Nephron (organoid): ENCODE data around the gene HNMT.

ENCODE experiments used
- H3K27ac Mint-ChIP-seq, 3 experiments: 2 replicates each; pipeline ENCODE4 v1.8.0; 2020; ENCODE audit warnings: mixed read lengths in 3 of 3, mild to moderate bottlenecking in 2 of 3, moderate library complexity in 1 of 3
- H3K27me3 Mint-ChIP-seq: 2 replicates; pipeline ENCODE4 v1.8.0; 2021; ENCODE audit warnings: low read depth, mild to moderate bottlenecking, moderate library complexity, mixed read lengths
- H3K36me3 Mint-ChIP-seq: 2 replicates; pipeline ENCODE4 v1.8.0; 2020; ENCODE audit warnings: low read depth, mixed read lengths
- H3K4me1 Mint-ChIP-seq: 2 replicates; pipeline ENCODE4 v1.8.0; 2020; ENCODE audit warnings: mixed read lengths
- H3K4me3 Mint-ChIP-seq, 3 experiments: 2 replicates each; pipeline ENCODE4 v1.8.0; 2020; ENCODE audit warnings: mild to moderate bottlenecking in 3 of 3, mixed read lengths in 3 of 3, moderate library complexity in 2 of 3
- H3K9me3 Mint-ChIP-seq: 2 replicates; pipeline ENCODE4 v1.8.0; 2020; ENCODE audit warnings: mixed read lengths
- CTCF ChIP-seq, 3 experiments: fragments of 200-600 bp; sonication (generic); IDR thresholded peaks; one replicate each; pipeline ENCODE4 v1.5.0; 2021; ENCODE audit warnings: antibody characterized with exemption in 3 of 3; ENCODE audit not compliant: unreplicated experiment in 3 of 3

The HNMT gene

GRCh38 chr2:137938204-137938603, 26.1 kb upstream of the HNMT start:
- no peaks in the 10 kb centered on the region for H3K9me3 Mint-ChIP-seq

GRCh38 chr2:137939026-137939425, 25.2 kb upstream of the HNMT start:
- peaks cover 30% of the 10 kb centered on the region for H3K4me1 Mint-ChIP-seq
- no peaks in the 10 kb centered on the region for H3K27me3 Mint-ChIP-seq
- TF ChIP-seq CTCF (IDR thresholded peaks at IDR 0.05; ENCODE audit: unreplicated experiment in 3 of 3) = no peak
- no peaks in the 10 kb centered on the region for H3K9me3 Mint-ChIP-seq
- peak overlapping the region in 1 of 3 experiments; percentile 15 for H3K27ac Mint-ChIP-seq
- no peaks in the 10 kb centered on the region for H3K36me3 Mint-ChIP-seq
- H3K4me3 Mint-ChIP-seq = no peak overlapping the region

More at GRCh38 chr2:137938204-137938603, 26.1 kb upstream of the HNMT start:
- Mint-ChIP-seq H3K27me3 (no peaks in the 10 kb centered on the region), H3K27ac (peak overlapping the region; percentile 3 to 66 (median 25)), H3K36me3 (no peaks in the 10 kb centered on the region), H3K4me3 (no peak overlapping the region), H3K4me1 (peaks cover 29% of the 10 kb centered on the region)
- TF ChIP-seq CTCF (IDR thresholded peaks at IDR 0.05; ENCODE audit: unreplicated experiment in 3 of 3) = no peak

- H3K4me1 Mint-ChIP-seq = peaks cover 30% of the 10 kb centered on the region
- H3K4me3 Mint-ChIP-seq = no peak overlapping the region
- H3K27ac Mint-ChIP-seq = peak overlapping the region; percentile 60 to 88 (median 77)
- H3K36me3 Mint-ChIP-seq = no peaks in the 10 kb centered on the region
- TF ChIP-seq CTCF (IDR thresholded peaks at IDR 0.05; ENCODE audit: unreplicated experiment in 3 of 3) = no peak
- H3K9me3 Mint-ChIP-seq = no peaks in the 10 kb centered on the region
- no peaks in the 10 kb centered on the region for H3K27me3 Mint-ChIP-seq
Measured at GRCh38 chr2:137940154-137940553, 24.1 kb upstream of the HNMT start.

- H3K4me1 Mint-ChIP-seq = peaks cover 30% of the 10 kb centered on the region
- H3K4me3 Mint-ChIP-seq = no peak overlapping the region
- H3K9me3 Mint-ChIP-seq = no peaks in the 10 kb centered on the region
- H3K27me3 Mint-ChIP-seq = no peaks in the 10 kb centered on the region
- TF ChIP-seq CTCF (IDR thresholded peaks at IDR 0.05; ENCODE audit: unreplicated experiment in 3 of 3) = no peak
- peak overlapping the region; percentile 60 to 88 (median 77) for H3K27ac Mint-ChIP-seq
- H3K36me3 Mint-ChIP-seq = no peaks in the 10 kb centered on the region
Measured at GRCh38 chr2:137942037-137942832, 22.0 kb upstream of the HNMT start.

- Mint-ChIP-seq H3K27me3 (no peaks in the 10 kb centered on the region), H3K27ac (peak overlapping the region; percentile 60 to 88 (median 77)), H3K4me1 (peaks cover 29% of the 10 kb centered on the region), H3K9me3 (no peaks in the 10 kb centered on the region), H3K4me3 (no peak overlapping the region), H3K36me3 (no peaks in the 10 kb centered on the region)
- no peak for TF ChIP-seq CTCF (IDR thresholded peaks at IDR 0.05; ENCODE audit: unreplicated experiment in 3 of 3)
Measured at GRCh38 chr2:137942833-137943677, 21.2 kb upstream of the HNMT start.
